ENCODE measurements around the gene UBE2Z. TPM values are rescaled to one million over a fixed set of nuclear protein-coding genes. Genes with fewer than 3 reads are reported as not detected.

The UBE2Z gene
- polyA plus RNA-seq, 1 donor (not counting 4 experiments of a cell fraction or from before 2014, with no cell fraction given): 132 TPM

- H4K20me1 ChIP-seq (ENCODE audit: control insufficient read depth, extremely low read depth, insufficient read depth, low read length): no peaks in the 10 kb centered on the region
- peaks cover 18% of the 10 kb centered on the region for H3K4me1 ChIP-seq (ENCODE audit: control insufficient read depth, extremely low read depth, insufficient read depth, low read length)
- peak overlapping the region; percentile 97 for H3K4me2 ChIP-seq (ENCODE audit: control insufficient read depth, extremely low read depth, insufficient read depth, low read depth, low read length)
- peak overlapping the region; percentile 91 for H3K9ac ChIP-seq (ENCODE audit: control insufficient read depth, extremely low read depth, insufficient read depth, low read length)
- peaks cover 18 to 30% of the 10 kb centered on the region in 2 experiments for H3K36me3 ChIP-seq (ENCODE audit: control insufficient read depth in 2 of 2, extremely low read depth in 1 of 2, insufficient read depth in 2 of 2, low read length in 2 of 2)
- H3K4me3 ChIP-seq (ENCODE audit: control insufficient read depth in 2 of 3, extremely low read depth in 1 of 3, insufficient read depth in 2 of 3, low read depth in 1 of 3, low read length in 3 of 3): peak overlapping the region; percentile 76 to 88 (median 78)
- H3K27ac ChIP-seq (ENCODE audit: control insufficient read depth, insufficient read depth, low read length): peak overlapping the region; percentile 97
- H3K79me2 ChIP-seq (ENCODE audit: control insufficient read depth, insufficient read depth, low read length): peaks cover 55% of the 10 kb centered on the region
- no peaks in the 10 kb centered on the region for H3K27me3 ChIP-seq (ENCODE audit: control insufficient read depth, extremely low read depth, insufficient read depth, low read length)
- dilution Hi-C loops (cut with MboI; ENCODE audit: extremely low pct_ligation_motif_present, low sequenced_read_pairs): no loop called here
- H2AFZ ChIP-seq (ENCODE audit: control insufficient read depth, low read length): no peak overlapping the region
- no peaks in the 10 kb centered on the region for H3K9me3 ChIP-seq (ENCODE audit: control insufficient read depth, low read depth, low read length)
- TF ChIP-seq CTCF (optimal IDR thresholded peaks at IDR 0.05 in 1 of 3, IDR thresholded peaks at IDR 0.05 in 1 of 3, conservative IDR thresholded peaks at IDR 0.05 in 1 of 3; ENCODE audit: extremely low read depth in 1 of 3, insufficient read depth in 2 of 3, low read length in 3 of 3): no peak
- TF ChIP-seq EZH2 (IDR thresholded peaks at IDR 0.05; ENCODE audit: low read length): no peak
- H3K9me1 ChIP-seq (ENCODE audit: control insufficient read depth, extremely low read depth, insufficient read depth, low read length): no peaks in the 10 kb centered on the region
- no peak for DNase-seq (ENCODE audit: low read depth, low spot score)
- FAIRE-seq: no peak
Measured at GRCh38 chr17:48909783-48910182, 1.6 kb downstream of the UBE2Z start.

- peak overlapping the region; percentile 9 to 88 (median 76) for H3K4me3 ChIP-seq (ENCODE audit: control insufficient read depth in 2 of 3, extremely low read depth in 1 of 3, insufficient read depth in 2 of 3, low read depth in 1 of 3, low read length in 3 of 3)
- DNase-seq (ENCODE audit: low read depth, low spot score) (no peak), FAIRE-seq (no peak)
- H4K20me1 ChIP-seq (ENCODE audit: control insufficient read depth, extremely low read depth, insufficient read depth, low read length): no peaks in the 10 kb centered on the region
- peak overlapping the region; percentile 91 for H3K9ac ChIP-seq (ENCODE audit: control insufficient read depth, extremely low read depth, insufficient read depth, low read length)
- H3K4me2 ChIP-seq (ENCODE audit: control insufficient read depth, extremely low read depth, insufficient read depth, low read depth, low read length): peak overlapping the region; percentile 97
- H3K27ac ChIP-seq (ENCODE audit: control insufficient read depth, insufficient read depth, low read length): peak overlapping the region; percentile 97
- peaks cover 18 to 30% of the 10 kb centered on the region in 2 experiments for H3K36me3 ChIP-seq (ENCODE audit: control insufficient read depth in 2 of 2, extremely low read depth in 1 of 2, insufficient read depth in 2 of 2, low read length in 2 of 2)
- H3K27me3 ChIP-seq (ENCODE audit: control insufficient read depth, extremely low read depth, insufficient read depth, low read length): no peaks in the 10 kb centered on the region
- peaks cover 24% of the 10 kb centered on the region for H3K4me1 ChIP-seq (ENCODE audit: control insufficient read depth, extremely low read depth, insufficient read depth, low read length)
- H2AFZ ChIP-seq (ENCODE audit: control insufficient read depth, low read length): no peak overlapping the region
- H3K9me3 ChIP-seq (ENCODE audit: control insufficient read depth, low read depth, low read length): no peaks in the 10 kb centered on the region
- TF ChIP-seq EZH2 (IDR thresholded peaks at IDR 0.05; ENCODE audit: low read length) (no peak), CTCF (optimal IDR thresholded peaks at IDR 0.05 in 1 of 3, IDR thresholded peaks at IDR 0.05 in 1 of 3, conservative IDR thresholded peaks at IDR 0.05 in 1 of 3; ENCODE audit: extremely low read depth in 1 of 3, insufficient read depth in 2 of 3, low read length in 3 of 3) (no peak)
- dilution Hi-C loops (cut with MboI; ENCODE audit: extremely low pct_ligation_motif_present, low sequenced_read_pairs): no loop called here
- peaks cover 60% of the 10 kb centered on the region for H3K79me2 ChIP-seq (ENCODE audit: control insufficient read depth, insufficient read depth, low read length)
- no peaks in the 10 kb centered on the region for H3K9me1 ChIP-seq (ENCODE audit: control insufficient read depth, extremely low read depth, insufficient read depth, low read length)
Measured at GRCh38 chr17:48910370-48910769, 2.2 kb downstream of the UBE2Z start.
